Testis (tissue), 3 donors: ENCODE data around the gene CYTIP. TPM values are rescaled to one million over a fixed set of nuclear protein-coding genes. Genes with fewer than 3 reads are reported as not detected.

Experiments
- DNase-seq: peaks from one replicate; pipeline ENCODE4 v3.0.0-alpha.2; 2019
- H3K27ac ChIP-seq, 2 donors: fragments of 200-600 bp; sonication (generic); one replicate each; pipeline ENCODE4 v1.5.1; 2019
- H3K27me3 ChIP-seq: fragments of 200-600 bp; sonication (generic); one replicate; pipeline ENCODE4 v1.5.1; 2019
- H3K36me3 ChIP-seq: fragments of 200-600 bp; sonication (generic); one replicate; pipeline ENCODE4 v1.5.1; 2017; ENCODE audit warnings: low read depth; ENCODE audit errors: missing control alignments
- H3K4me1 ChIP-seq: fragments of 200-600 bp; sonication (generic); one replicate; pipeline ENCODE4 v1.5.1; 2019
- H3K4me3 ChIP-seq, 2 donors: fragments of 200-600 bp; sonication (generic); one replicate each; pipeline ENCODE4 v1.5.1; 2017 to 2019
- H3K9me3 ChIP-seq: fragments of 200-600 bp; sonication (generic); one replicate; pipeline ENCODE4 v1.5.1; 2017
- CTCF ChIP-seq, 3 experiments: fragments of 450-650 bp in 2 of 3; fragments of 200-600 bp in 1 of 3; sonication (generic) in 1 of 3; IDR thresholded peaks; one replicate each; pipeline ENCODE4 v1.5.1; 2016 to 2019; ENCODE audit warnings: antibody characterized with exemption in 3 of 3, mild to moderate bottlenecking in 2 of 3, moderate library complexity in 1 of 3
- POLR2A ChIP-seq: fragments of 450-650 bp; IDR thresholded peaks from one replicate; pipeline ENCODE4 v1.6.1; 2017; ENCODE audit warnings: antibody characterized with exemption, mild to moderate bottlenecking, moderate library complexity
- WGBS, 2 donors: methylation state at CpG; one replicate each; pipeline ENCODE4 v1.1.5; 2018; 5-methylcytosine and 5-hydroxymethylcytosine counted together
- intact Hi-C: fragments of 100-400 bp; cut with DNase I; formaldehyde crosslinking; loops from one replicate; pipeline ENCODE4 v1.15.1; 2023; ENCODE audit warnings: low total_unique reads
- polyA plus RNA-seq: library from polyadenylated mRNA; stranded (reverse); fragments of 350-450 nt; fragmentation: Illumina TruSeq; extraction: RNeasy Lipid Tissue Mini Kit (QIAGEN cat#74804); gene quantifications from one replicate; pipeline ENCODE4 v1.2.3, GENCODE V29; 2014; ENCODE audit warnings: low read depth, low replicate concordance; ENCODE audit not compliant: insufficient read depth
- total RNA-seq, 2 donors: library from RNA; depleted of rRNA; stranded (reverse); fragments of >200 nt; gene quantifications; one replicate each; pipeline ENCODE4 v1.2.3, GENCODE V29; 2016

CYTIP gene
- total and polyA plus RNA-seq, 3 donors from 2014 or later: 3.9 to 9.1 (median 8.5) TPM

- Histone ChIP-seq H3K4me3 (no peak overlapping the region), H3K27me3 (no peaks in the 10 kb centered on the region), H3K4me1 (peaks cover 6% of the 10 kb centered on the region), H3K27ac (no peak overlapping the region), H3K36me3 (no peaks in the 10 kb centered on the region), H3K9me3 (no peaks in the 10 kb centered on the region)
- intact Hi-C loops: no loop called here
- no peak for TF ChIP-seq POLR2A
- no peak for TF ChIP-seq CTCF (IDR thresholded peaks at IDR 0.05)
- no peak for DNase-seq
- WGBS, 2 donors: 91 to 97% methylated on average over 2 of the region's 2 CpGs
These were observed 15.3 kb downstream of the CYTIP start for GRCh38 chr2:157428500-157429175.

GRCh38 chr2:157427922-157428303, 16.0 kb downstream of the CYTIP start:
- Histone ChIP-seq H3K27me3 (no peaks in the 10 kb centered on the region), H3K27ac (peak overlapping the region in 1 of 2 donors; percentile 67), H3K36me3 (no peaks in the 10 kb centered on the region), H3K4me1 (no peaks in the 10 kb centered on the region), H3K4me3 (no peak overlapping the region), H3K9me3 (no peaks in the 10 kb centered on the region)
- intact Hi-C loops: no loop called here
- TF ChIP-seq CTCF (IDR thresholded peaks at IDR 0.05) (no peak), POLR2A (no peak)
- DNase-seq: no peak

- no peak for DNase-seq
- TF ChIP-seq CTCF (IDR thresholded peaks at IDR 0.05) (no peak), POLR2A (no peak)
- intact Hi-C loops: no loop called here
These were observed 16.6 kb downstream of the CYTIP start for GRCh38 chr2:157427003-157427921.

GRCh38 chr2:157426477-157426994, 17.4 kb downstream of the CYTIP start:
- TF ChIP-seq POLR2A: no peak
- TF ChIP-seq CTCF (IDR thresholded peaks at IDR 0.05): no peak
- DNase-seq: no peak
- H3K36me3 ChIP-seq: no peaks in the 10 kb centered on the region
- H3K27me3 ChIP-seq: no peaks in the 10 kb centered on the region
- H3K4me1 ChIP-seq: no peaks in the 10 kb centered on the region
- 34 to 39% methylated on average over 4 of the region's 4 CpGs for WGBS, 2 donors
- H3K4me3 ChIP-seq: no peak overlapping the region
- H3K27ac ChIP-seq: peak overlapping the region in 1 of 2 donors; percentile 67
- H3K9me3 ChIP-seq: no peaks in the 10 kb centered on the region
- intact Hi-C loops: no loop called here

More at GRCh38 chr2:157427003-157427921, 16.6 kb downstream of the CYTIP start:
- H3K4me3 ChIP-seq: no peak overlapping the region
- WGBS, 2 donors: 41 to 45% methylated on average over 6 of the region's 6 CpGs
- no peaks in the 10 kb centered on the region for H3K27me3 ChIP-seq
- H3K36me3 ChIP-seq: no peaks in the 10 kb centered on the region
- H3K27ac ChIP-seq: peak overlapping the region in 1 of 2 donors; percentile 67
- H3K4me1 ChIP-seq: no peaks in the 10 kb centered on the region
- H3K9me3 ChIP-seq: no peaks in the 10 kb centered on the region
